GM23248 (cell line): ENCODE measurements around the gene ZYX. TPM values are rescaled to one million over a fixed set of nuclear protein-coding genes. Genes with fewer than 3 reads are reported as not detected.

Source experiments
- DNase-seq: peaks from one replicate; pipeline ENCODE4 v3.0.0-alpha.2; 2015
- H2AFZ ChIP-seq: fragments of 200-600 bp; sonication (generic); 2 replicates; pipeline ENCODE4 v1.6.1; 2016; ENCODE audit warnings: antibody characterized with exemption
- H3F3A ChIP-seq: fragments of 200-600 bp; sonication (generic); 2 replicates; pipeline ENCODE4 v1.6.1; 2016; ENCODE audit warnings: mild to moderate bottlenecking, antibody characterized with exemption, mixed run types; ENCODE audit not compliant: insufficient read depth
- H3K27ac ChIP-seq: fragments of 200-600 bp; sonication (generic); 2 replicates; pipeline ENCODE4 v1.5.1; 2016; ENCODE audit warnings: mild to moderate bottlenecking
- H3K27me3 ChIP-seq: fragments of 200-600 bp; sonication (generic); replicated peaks from 2 replicates; pipeline ENCODE4 v1.6.1; 2016; ENCODE audit warnings: mild to moderate bottlenecking; ENCODE audit not compliant: insufficient read depth
- H3K36me3 ChIP-seq: fragments of 200-600 bp; sonication (generic); 2 replicates; pipeline ENCODE4 v1.6.1; 2016; ENCODE audit warnings: low read depth, mild to moderate bottlenecking
- H3K4me1 ChIP-seq: fragments of 200-600 bp; sonication (generic); 2 replicates; pipeline ENCODE4 v1.6.1; 2016; ENCODE audit warnings: mild to moderate bottlenecking; ENCODE audit not compliant: insufficient read depth
- H3K4me2 ChIP-seq: fragments of 200-600 bp; sonication (generic); one replicate; pipeline ENCODE4 v1.6.1; 2016; ENCODE audit warnings: mild to moderate bottlenecking; ENCODE audit not compliant: unreplicated experiment
- H3K4me3 ChIP-seq: fragments of 200-600 bp; sonication (generic); 2 replicates; pipeline ENCODE4 v1.5.1; 2016; ENCODE audit warnings: mild to moderate bottlenecking
- H3K79me2 ChIP-seq: fragments of 200-600 bp; sonication (generic); 2 replicates; pipeline ENCODE4 v1.6.1; 2016; ENCODE audit warnings: mild to moderate bottlenecking; ENCODE audit not compliant: insufficient read depth
- H3K9ac ChIP-seq: fragments of 200-600 bp; sonication (generic); 2 replicates; pipeline ENCODE4 v1.6.1; 2016; ENCODE audit warnings: mild to moderate bottlenecking
- H3K9me2 ChIP-seq: fragments of 200-600 bp; sonication (generic); 2 replicates; pipeline ENCODE4 v1.6.1; 2016; ENCODE audit warnings: mixed run types, mild to moderate bottlenecking, moderate library complexity; ENCODE audit not compliant: insufficient read depth
- H3K9me3 ChIP-seq: fragments of 200-600 bp; sonication (generic); one replicate; pipeline ENCODE4 v1.6.1; 2017; ENCODE audit warnings: low read depth
- H4K20me1 ChIP-seq: fragments of 200-600 bp; sonication (generic); 2 replicates; pipeline ENCODE4 v1.6.0; 2016; ENCODE audit not compliant: insufficient read depth
- EZH2 ChIP-seq: fragments of 200-600 bp; sonication (generic); IDR thresholded peaks from 2 replicates; pipeline ENCODE4 v1.6.1; 2018; ENCODE audit warnings: antibody characterized with exemption, mild to moderate bottlenecking; ENCODE audit not compliant: insufficient read depth, poor library complexity, severe bottlenecking
- EZH2phosphoT487 ChIP-seq: fragments of 200-600 bp; sonication (generic); IDR thresholded peaks from 2 replicates; pipeline ENCODE4 v1.6.1; 2018; ENCODE audit warnings: antibody characterized with exemption, moderate library complexity, mild to moderate bottlenecking, low read depth; ENCODE audit not compliant: insufficient read depth
- WGBS, 2 experiments: methylation state at CpG; one replicate each; pipeline ENCODE4 v1.1.6; 2015 to 2017; ENCODE audit warnings: low lambda C conversion rate in 2 of 2, low coverage in 1 of 2; ENCODE audit errors: missing lambda C conversion rate in 2 of 2; 5-methylcytosine and 5-hydroxymethylcytosine counted together
- in situ Hi-C: fragments of 300-500 bp; cut with MboI; formaldehyde crosslinking; loops from 2 replicates; pipeline ENCODE4 v1.15.0; 2020
- polyA plus RNA-seq: library from polyadenylated mRNA; unstranded; fragments of >200 nt; fragmentation: Nextera tagmentation; extraction: Ambion mirVana; gene quantifications from 2 replicates; pipeline ENCODE4 v1.2.1, GENCODE V29; 2016
- total RNA-seq: library from RNA; depleted of rRNA; stranded (reverse); fragments of >200 nt; shearing (Covaris generic); gene quantifications from 2 replicates; pipeline ENCODE4 v1.2.3, GENCODE V29; 2014

The ZYX gene
- total and polyA plus RNA-seq, 2 experiments from 2014 or later: 148 to 380 TPM

GRCh38 chr7:143415742-143416397, 34.7 kb downstream of the ZYX start:
- peak; percentile 47 for DNase-seq
- Histone ChIP-seq H3K27me3 (no peaks in the 10 kb centered on the region), H3F3A (peaks cover 7% of the 10 kb centered on the region; the same call in 1 of the 2 replicates), H3K36me3 (no peaks in the 10 kb centered on the region), H3K27ac (no peak overlapping the region), H3K4me3 (no peak overlapping the region), H3K4me2 (no peak overlapping the region), H3K9me3 (no peaks in the 10 kb centered on the region), H3K79me2 (no peaks in the 10 kb centered on the region), H3K9ac (no peak overlapping the region), H3K9me2 (no peaks in the 10 kb centered on the region), H4K20me1 (no peaks in the 10 kb centered on the region), H2AFZ (no peak overlapping the region), H3K4me1 (peaks cover 8% of the 10 kb centered on the region)
- in situ Hi-C loops: no loop called here
- 79 to 82% methylated on average over 8 of the region's 8 CpGs for WGBS, 2 experiments
- TF ChIP-seq EZH2 (no peak), EZH2phosphoT487 (no peak)

DNA sequence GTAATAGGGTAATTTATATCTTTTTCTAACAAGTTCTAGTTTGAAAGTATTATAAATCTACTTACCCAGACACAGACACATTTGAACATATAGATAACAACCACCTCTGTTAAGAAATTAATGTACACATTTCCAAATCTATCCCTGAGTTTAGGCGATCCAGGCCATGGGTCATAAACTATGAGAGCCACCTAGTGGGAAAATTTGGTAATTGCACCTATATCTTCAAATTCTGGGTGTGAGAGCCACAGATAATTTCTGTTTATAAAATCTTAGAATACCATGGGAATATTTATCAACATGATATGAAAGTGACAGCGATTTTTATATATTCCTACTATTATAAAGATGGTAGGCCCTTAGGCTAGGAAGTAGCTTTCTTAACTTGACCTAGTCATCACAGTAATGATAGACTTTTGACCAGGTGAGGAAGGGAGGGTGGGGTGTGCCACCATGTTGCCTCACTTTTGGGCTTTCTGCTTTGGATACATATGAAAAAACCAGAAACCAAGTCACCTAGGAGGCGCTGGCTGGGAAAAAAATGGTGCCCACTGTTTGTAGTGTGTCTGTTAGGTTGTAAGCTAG, 35.5 kb downstream of the ZYX start:
- Histone ChIP-seq H3K36me3 (no peaks in the 10 kb centered on the region), H3K9ac (no peak overlapping the region), H3K27ac (no peak overlapping the region), H3K4me3 (no peak overlapping the region), H3K4me1 (peaks cover 4% of the 10 kb centered on the region), H3K27me3 (no peaks in the 10 kb centered on the region), H4K20me1 (no peaks in the 10 kb centered on the region), H2AFZ (no peak overlapping the region), H3K4me2 (no peak overlapping the region), H3K9me2 (no peaks in the 10 kb centered on the region), H3K79me2 (no peaks in the 10 kb centered on the region), H3K9me3 (no peaks in the 10 kb centered on the region), H3F3A (peaks cover 4% of the 10 kb centered on the region; the same call in 1 of the 2 replicates)
- peak; percentile 60 for DNase-seq
- in situ Hi-C loops: no loop called here
- no peak for TF ChIP-seq EZH2
- 2 to 4% methylated on average over 3 of the region's 3 CpGs for WGBS, 2 experiments

DNA sequence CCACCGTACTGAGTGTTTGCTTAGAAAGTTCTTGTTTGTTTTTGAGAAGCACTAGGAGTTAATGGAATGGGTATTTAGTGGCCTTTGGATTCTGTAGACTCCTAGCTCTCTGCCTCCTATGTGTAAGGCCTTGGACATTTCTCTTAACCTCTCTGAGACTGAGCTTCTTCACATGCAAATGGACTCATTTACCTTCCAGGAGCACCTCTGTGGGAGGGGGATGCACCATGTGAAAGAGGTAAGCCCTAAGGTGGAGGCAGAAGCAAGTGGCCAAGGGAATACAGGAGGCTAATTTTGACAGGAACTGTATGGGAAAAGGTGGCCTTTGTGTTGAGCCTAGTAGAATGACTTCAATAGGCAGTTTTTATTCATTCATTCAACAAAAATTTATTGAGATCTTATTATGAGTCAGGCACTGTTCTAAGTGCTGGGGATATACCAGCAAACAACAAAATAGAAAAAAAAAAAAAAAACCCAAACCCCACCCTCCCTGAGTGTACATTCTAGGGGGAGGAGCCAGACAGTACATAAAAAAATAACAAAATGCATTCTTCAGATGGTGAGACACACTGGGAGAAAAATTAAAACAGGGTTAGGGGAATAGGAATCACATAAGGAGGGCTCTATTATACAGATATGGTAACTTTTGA, 36.7 kb downstream of the ZYX start:
- peak overlapping the region; percentile 46 for H2AFZ ChIP-seq
- H3K9ac ChIP-seq: no peak overlapping the region
- H3K4me3 ChIP-seq: no peak overlapping the region
- no peaks in the 10 kb centered on the region for H3K36me3 ChIP-seq
- H3F3A ChIP-seq: peaks cover 4% of the 10 kb centered on the region; the same call in 1 of the 2 replicates
- no peaks in the 10 kb centered on the region for H3K27me3 ChIP-seq
- no peaks in the 10 kb centered on the region for H3K79me2 ChIP-seq
- no peak overlapping the region for H3K4me2 ChIP-seq
- H3K27ac ChIP-seq: no peak overlapping the region
- no peaks in the 10 kb centered on the region for H3K9me2 ChIP-seq
- no peaks in the 10 kb centered on the region for H4K20me1 ChIP-seq
- H3K9me3 ChIP-seq: no peaks in the 10 kb centered on the region
- TF ChIP-seq EZH2 (no peak), EZH2phosphoT487 (no peak)
- DNase-seq: peak; percentile 63
- 58 to 61% methylated on average over 1 of the region's 1 CpG for WGBS, 2 experiments
- peaks cover 4% of the 10 kb centered on the region for H3K4me1 ChIP-seq
- in situ Hi-C loops: no loop called here

GRCh38 chr7:143418681-143419458, 37.7 kb downstream of the ZYX start:
- Histone ChIP-seq H3F3A (peaks cover 4% of the 10 kb centered on the region; the same call in 1 of the 2 replicates), H4K20me1 (no peaks in the 10 kb centered on the region), H3K79me2 (no peaks in the 10 kb centered on the region), H3K27me3 (no peaks in the 10 kb centered on the region), H3K9me3 (no peaks in the 10 kb centered on the region), H2AFZ (no peak overlapping the region), H3K4me1 (peaks cover 4% of the 10 kb centered on the region), H3K9ac (no peak overlapping the region), H3K4me3 (no peak overlapping the region), H3K4me2 (no peak overlapping the region), H3K27ac (no peak overlapping the region), H3K36me3 (no peaks in the 10 kb centered on the region), H3K9me2 (no peaks in the 10 kb centered on the region)
- in situ Hi-C loops: no loop called here
- DNase-seq: no peak
- 71 to 75% methylated on average over 11 of the region's 11 CpGs for WGBS, 2 experiments
- TF ChIP-seq EZH2 (no peak), EZH2phosphoT487 (no peak)
